ENCODE measurements around the gene MIPOL1.
"Not testable (repeated sequence)": the region's sequence is repeated elsewhere in the genome, so short reads cannot be mapped to it uniquely, and the experiment has no call there.

Gene MIPOL1, protein sequence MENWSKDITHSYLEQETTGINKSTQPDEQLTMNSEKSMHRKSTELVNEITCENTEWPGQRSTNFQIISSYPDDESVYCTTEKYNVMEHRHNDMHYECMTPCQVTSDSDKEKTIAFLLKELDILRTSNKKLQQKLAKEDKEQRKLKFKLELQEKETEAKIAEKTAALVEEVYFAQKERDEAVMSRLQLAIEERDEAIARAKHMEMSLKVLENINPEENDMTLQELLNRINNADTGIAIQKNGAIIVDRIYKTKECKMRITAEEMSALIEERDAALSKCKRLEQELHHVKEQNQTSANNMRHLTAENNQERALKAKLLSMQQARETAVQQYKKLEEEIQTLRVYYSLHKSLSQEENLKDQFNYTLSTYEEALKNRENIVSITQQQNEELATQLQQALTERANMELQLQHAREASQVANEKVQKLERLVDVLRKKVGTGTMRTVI

DNA sequence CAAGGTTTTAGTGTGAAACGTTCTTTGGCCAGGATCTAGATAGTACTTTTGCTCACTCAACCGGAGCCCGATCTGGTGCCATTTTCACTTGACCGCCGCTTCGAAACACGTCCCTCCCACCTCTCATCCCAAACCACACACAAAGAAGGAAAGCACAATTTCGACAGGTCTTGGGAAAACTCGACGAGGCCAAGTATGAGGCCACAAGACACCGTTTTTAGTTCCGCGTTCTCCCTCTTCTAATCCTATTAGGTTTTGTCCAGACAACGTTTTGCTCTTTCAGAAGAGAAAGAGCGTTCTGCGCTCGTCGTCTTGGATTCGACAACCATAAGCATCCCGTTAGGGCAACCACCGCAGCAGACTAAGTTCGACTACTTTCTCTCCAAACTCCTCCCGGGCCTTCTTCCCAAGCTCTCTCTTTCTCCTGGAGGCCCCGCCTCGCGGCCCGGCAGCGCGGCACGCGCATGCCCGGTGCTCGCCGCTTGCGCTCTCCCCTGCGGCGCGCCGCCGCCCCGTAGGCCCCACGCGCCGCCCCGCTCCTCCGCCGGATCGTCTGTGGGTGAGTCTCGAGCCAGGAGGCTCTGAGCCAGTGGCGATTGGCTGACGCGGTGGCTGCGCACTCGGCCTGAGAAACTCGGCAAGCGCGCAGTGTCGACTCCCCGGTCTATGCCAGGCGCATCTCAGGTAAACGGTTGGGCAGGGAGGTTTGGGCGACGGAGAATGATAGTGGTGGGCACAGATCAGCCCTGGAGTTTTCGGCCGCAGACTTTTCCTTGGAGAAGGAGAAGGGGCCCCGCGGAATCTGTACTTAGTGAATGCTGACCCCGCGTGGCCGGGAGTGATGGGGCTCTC lies at the start of gene MIPOL1:
MIPOL1 (plus strand) TSS at position 517 of the 852 bp plus-strand sequence. CDS start 49,952 bp downstream, outside the sequence.
- DNase-seq (ENCODE audit: low read depth in 2 of 2) = peak in 1 of 2 donors; percentile 11

DNA sequence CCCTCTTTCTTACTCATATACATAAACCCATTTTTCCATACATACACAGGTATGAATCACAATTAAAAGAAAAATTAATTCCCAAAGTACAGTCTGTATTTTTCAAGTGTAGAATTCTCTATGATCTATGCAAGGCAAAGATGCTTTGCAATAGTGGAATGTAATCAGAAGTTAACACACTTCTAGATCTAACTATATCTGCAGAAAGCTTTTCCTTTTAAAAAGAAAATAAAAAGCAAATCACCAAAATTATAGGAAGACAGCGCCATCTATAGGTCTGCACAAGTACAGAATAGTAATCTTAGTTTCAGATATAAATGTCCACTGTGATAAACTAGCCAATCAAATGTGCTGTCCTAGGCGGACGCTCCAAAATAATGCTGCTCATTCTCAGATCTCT lies 47.3 kb upstream of the MIPOL1 start:
- DNase-seq (ENCODE audit: low read depth in 2 of 2) = no peak

DNA sequence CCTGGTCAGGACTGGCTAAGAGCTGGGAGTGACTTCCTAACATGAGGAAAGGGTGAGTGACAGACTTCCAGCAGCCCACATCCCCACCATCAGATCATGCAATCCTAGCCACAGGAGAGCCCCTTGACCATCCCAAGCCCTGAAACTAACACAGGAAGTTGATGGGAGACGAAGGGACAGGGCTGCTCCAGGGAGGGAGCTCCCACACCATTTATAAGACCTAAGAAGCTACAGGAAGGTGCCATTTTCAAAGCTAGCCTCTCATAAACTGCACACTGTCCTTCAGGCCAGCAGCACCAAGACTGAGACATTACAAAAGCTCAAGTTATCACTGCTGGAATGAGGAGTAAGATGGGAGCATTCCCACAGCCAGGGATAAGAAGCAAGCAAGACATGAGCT lies 44.7 kb upstream of the MIPOL1 start:
- no peak for DNase-seq (ENCODE audit: low read depth in 2 of 2)

DNA sequence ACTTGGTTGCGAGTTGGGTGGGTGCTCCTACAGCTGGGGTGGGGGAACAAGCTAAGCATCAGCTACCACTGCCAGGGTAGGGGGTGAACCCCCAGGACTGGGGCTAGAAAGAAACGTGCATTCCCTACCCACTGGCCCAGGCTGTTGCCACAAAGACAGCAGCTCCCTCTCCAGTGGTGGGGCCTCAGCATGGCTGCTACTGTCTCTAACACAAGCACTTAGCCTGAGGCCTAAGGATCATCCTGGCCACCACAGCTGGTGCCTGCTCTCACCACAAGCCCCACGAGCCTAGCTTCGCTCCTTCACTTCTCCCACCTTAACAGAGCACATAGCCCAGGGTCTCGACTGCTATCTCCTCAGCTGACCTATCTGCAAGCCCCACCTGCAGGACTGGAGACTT lies 44.3 kb upstream of the MIPOL1 start:
- DNase-seq (ENCODE audit: low read depth in 2 of 2) = no peak

DNA sequence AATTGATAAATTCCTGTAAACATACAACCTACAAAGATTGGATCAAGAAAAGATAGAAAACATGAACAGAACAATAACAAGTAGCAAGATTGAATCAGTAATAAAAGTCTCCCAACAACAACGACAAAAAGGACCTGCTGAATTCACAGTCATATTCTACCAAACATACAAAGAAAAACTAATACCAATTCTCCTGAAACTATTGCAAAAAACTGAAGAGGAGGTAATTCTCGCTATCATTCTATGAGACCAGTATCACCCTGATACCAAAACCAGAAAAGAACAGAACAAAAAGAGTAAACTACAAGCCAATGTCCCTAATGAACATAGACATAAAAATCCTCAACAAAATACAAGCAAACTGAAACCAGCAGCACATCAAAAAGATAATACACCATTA lies 39.8 kb upstream of the MIPOL1 start:
- no peak for DNase-seq (ENCODE audit: low read depth in 2 of 2)

DNA sequence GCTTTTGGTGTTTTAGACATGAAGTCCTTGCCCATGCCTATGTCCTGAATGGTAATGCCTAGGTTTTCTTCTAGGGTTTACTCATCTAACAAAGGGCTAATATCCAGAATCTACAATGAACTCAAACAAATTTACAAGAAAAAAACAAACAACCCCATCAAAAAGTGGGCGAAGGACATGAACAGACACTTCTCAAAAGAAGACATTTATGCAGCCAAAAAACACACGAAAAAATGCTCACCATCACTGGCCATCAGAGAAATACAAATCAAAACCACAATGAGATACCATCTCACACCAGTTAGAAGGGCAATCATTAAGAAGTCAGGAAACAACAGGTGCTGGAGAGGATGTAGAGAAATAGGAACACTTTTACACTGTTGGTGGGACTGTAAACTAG lies 35.4 kb upstream of the MIPOL1 start:
- DNase-seq (ENCODE audit: low read depth in 2 of 2) = not testable (repeated sequence)

DNA sequence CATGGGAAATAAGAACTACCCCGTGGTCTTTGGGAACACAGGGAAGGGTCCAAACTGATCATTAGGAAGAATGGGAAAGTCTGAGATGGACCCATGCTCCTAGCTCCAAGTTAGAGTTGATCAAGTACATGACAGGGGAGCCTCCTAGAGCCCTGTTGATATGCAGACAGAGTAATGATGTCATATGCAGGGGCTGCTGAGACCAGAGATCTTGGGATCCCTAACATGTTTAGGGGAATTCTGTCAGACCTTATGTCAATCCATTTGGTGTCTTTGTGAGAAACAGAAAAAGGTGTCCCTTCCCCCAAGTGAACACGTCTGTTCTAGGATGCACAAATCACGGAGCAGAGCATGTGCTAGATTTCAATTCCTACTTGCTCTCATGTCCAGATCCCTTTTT lies 31.9 kb upstream of the MIPOL1 start:
- DNase-seq (ENCODE audit: low read depth in 2 of 2) = no peak

DNA sequence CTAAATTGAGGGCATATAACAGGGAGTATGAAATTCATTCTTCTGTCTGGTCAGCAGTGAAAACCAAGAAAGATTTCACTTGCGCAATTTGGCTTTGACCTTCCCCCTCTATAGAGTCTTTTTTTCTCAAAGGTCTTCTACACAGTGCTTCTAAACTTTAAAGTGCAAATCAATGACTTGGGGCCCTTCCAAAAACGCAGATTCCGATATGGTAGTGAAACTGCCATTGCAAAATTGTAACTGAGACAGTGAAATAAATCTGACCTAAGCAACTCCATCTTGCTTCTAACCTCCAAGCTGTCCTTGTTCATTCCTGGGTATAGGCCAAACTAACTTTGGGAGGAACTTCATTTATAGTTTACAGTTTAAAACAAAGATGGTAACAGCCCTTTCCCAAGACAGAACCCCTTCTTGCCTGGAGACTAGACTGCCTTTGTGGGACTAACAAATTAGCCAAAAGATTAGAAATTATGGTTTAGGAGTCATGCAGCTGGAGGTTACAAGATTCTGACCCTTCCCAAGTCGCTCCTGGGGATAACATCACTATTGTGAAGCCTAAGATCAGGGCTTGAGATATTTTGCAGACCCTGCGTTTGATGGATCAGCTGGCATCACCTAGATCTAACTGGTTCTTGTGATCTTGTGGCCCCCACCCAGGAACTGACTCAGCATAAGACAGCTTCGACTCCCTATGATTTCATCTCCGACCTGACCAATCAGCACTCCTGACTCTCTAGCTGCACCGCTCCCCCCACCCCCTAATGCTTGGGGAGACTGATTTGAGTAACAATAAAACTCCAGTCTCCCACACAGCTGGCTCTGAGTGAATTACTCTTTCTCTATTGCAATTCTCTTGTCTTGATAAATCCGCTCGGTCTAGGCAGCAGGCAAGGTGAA lies 30.3 kb upstream of the MIPOL1 start:
- no peak for DNase-seq (ENCODE audit: low read depth in 2 of 2)

DNA sequence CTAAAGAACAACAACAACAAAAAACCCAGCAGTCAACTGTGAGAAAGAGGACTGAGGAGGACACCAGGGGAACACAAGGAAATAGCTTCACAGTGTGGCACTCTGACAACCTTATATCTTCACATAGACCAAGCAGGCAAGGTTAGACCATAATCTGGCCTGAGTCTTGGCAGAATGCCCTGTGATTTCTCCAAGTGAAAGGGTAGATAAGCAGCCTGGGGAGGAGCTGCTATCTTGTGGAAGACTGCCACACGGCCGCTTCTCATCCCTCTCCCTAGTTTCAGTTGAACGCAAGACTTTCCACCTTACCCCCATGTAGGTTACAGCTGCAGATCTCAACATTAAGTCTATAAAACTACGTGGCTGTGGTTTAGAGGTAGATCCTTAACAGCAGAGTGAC lies 29.0 kb upstream of the MIPOL1 start:
- DNase-seq (ENCODE audit: low read depth in 2 of 2) = no peak

DNA sequence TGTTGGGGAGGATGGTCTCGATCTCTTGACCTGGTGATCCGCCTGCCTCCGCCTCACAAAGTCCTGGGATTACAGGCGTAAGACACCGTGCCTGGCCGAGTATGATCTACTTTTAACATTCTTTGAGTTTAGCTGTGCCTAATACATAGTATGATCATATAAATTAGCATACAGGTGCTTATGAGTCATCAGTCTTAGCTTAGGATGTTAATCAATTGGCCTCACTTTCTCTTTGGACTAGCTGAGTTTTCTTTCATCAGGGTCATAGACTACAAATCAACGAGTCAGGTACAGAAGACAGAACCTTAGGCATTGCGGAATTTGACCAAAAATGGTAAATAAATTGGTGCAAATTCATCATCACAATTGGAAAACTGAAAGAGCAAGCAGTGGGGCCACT lies 27.5 kb upstream of the MIPOL1 start:
- no peak for DNase-seq (ENCODE audit: low read depth in 2 of 2)

DNA sequence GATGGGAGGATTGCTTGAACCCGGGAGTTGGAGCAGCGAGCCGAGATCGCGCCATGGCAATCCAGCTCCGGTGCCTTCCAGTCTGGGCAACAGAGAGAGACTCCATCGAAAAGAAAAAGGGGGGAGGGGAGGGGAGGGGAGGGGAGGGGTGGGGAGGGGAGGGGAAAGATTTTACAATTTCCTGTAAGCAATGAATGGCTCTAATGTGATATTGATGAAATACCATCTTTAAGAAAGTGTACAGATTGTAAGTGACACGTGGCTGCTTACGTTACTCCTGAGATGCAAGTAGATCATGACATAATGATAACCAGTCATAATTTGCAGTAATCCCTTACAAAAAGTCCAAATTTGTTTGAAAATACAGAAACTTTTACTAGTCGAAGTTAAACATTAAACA lies 26.7 kb upstream of the MIPOL1 start:
- DNase-seq (ENCODE audit: low read depth in 2 of 2) = no peak

DNA sequence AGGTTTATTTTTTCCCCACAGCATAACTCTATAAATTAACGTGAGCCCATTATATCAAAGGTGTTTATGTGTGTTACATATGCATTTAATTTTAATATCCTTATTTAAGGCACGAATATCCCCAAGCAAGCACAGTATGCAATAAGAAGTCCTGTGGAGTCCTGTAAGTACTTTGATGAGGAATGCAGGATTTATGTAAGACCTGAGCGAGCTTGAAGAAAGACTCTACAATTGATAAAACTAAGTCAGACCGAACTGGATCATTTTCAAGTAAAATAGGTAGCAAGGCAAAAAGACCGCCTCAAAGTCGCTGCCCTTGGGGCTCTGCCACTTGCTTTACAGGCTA lies 26.1 kb upstream of the MIPOL1 start:
- no peak for DNase-seq (ENCODE audit: low read depth in 2 of 2)

DNA sequence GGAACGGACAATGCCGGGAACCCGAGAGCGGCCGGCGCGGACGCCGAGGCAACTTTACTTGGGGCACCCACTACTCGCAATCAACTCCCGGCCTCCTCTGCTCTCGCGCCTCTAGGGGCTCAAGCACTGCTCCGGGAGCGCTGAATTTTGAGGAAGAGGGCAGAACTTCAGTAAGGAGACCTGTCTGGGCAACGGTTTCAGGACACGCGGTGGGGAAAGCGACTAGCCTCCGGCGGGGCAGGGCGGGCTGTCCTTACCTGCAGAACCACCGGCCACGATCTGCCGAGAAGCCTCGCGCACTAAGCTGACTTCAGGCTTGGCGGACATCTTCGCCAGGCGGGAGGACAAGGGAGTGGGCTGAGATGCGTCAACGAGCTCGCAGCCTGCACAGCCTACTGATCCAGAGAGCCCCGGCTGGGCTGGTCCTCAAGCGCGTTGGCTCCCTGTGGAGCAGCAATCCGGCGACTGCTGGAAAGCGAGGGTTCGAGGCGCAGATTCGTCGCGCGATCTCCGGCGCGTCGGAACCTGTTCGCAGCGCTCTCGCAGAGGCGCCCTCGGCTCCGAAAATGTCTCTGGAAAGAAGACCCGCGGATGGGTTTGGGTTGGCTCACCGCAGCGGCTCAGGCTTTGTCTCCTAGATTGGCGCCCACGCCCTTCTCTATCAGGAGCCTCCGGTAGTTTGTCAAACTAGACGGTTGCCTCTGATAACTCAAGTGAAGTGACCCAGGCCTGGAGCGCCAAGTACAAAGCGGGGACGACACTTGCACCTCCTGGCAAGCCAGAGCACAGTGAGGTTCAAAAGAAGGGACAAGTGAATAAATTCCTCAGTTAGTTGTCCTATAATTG lies 25.5 kb upstream of the MIPOL1 start, which contains the start of gene SLC25A21:
SLC25A21 (minus strand) TSS at position 583 of the 846 bp plus-strand sequence.
- DNase-seq (ENCODE audit: low read depth in 2 of 2) = no peak

DNA sequence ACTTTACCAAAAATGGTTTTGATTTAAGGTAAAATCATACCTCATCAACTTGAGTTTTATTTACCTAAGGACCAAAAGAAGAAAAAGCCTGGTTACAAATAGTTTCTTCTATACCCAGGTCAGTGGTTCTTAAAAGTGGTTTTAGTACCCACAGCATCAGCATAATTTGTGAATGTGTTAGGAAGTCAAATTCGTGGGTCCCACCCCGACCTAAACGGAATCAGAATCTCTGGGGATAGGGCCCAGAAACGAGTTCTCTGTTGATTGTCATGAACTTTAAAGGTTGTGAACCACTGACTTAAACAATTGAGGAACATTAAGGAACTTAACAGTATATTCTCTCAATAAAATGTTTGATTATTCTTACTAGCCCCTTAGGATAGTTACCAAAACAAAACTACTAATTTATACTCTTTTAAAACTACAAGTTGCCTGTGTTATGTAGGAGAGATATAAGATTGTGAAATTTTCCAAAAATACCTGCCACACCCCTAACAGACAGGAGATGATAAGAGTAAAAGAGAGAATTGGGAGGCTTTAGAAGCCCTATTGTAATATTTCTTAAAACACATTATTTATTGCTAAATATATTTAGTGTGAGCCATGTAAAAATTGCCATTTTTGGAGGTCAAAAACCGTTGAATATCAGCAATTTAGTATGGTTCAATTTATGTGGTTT lies 24.7 kb upstream of the MIPOL1 start:
- DNase-seq (ENCODE audit: low read depth in 2 of 2) = no peak

DNA sequence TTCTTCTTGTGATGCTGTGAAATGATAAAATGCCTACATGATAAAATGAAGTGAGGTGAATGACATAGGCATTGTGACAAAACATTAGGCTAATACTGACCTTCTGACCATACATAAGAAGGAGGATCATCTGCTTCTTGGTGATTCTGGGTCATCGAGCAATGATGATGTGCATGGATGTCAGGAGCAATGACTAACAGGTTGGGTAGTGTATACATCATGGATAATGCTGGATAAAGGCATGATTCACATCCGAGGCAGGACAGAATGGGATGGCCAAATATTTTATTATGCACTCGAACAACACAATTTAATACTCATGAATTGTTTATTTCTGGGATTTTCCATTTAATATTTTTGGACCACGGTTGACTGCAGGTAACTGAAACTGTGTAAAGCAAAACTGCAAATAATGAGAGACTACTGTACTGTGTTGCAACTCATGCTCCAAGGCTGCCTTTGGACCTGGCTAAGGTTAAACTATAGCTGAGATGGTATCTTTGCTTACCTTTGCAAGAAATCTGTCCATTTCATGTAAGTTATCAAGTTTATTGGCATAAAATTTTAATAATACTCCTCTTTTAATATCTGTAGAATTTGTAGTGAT lies 17.7 kb upstream of the MIPOL1 start:
- DNase-seq (ENCODE audit: low read depth in 2 of 2) = no peak

DNA sequence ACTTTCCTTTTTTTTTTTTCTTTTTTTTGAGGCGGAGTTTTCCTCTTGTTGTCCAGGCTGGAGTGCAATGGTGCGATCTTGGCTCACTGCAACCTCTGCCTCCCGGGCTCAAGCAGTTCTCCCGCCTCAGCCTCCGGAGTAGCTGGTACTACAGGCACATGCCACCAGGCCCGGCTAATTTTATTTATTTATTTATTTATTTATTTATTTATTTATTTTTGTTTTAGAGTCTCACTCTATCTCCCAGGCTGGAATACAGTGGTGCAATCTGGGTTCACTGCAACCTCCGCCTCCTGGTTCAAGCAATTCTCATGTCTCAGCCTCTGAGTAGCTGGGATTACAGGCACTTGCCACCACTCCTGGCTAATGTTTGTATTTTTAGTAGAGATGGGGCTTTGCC lies 16.9 kb upstream of the MIPOL1 start:
- not testable (repeated sequence) for DNase-seq (ENCODE audit: low read depth in 2 of 2)

DNA sequence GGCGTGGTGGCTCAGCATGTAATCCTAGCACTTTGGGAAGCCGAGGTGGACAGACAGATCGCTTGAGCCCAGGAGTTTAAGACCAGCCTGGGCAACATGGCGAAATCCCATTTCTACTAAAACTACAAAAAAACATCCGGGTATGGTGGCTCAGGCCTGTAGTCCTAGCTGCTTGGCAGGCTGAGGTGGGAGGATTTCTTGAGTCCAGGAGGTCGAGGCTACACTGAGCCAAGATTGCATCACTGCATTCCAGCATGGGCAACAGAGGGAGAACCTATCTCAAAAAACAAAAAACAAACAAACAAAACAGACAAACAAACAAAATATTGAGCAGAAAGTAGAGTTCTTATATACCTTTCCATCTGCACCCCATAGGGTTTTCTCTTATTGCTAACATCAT lies 16.3 kb upstream of the MIPOL1 start:
- no peak for DNase-seq (ENCODE audit: low read depth in 2 of 2)

DNA sequence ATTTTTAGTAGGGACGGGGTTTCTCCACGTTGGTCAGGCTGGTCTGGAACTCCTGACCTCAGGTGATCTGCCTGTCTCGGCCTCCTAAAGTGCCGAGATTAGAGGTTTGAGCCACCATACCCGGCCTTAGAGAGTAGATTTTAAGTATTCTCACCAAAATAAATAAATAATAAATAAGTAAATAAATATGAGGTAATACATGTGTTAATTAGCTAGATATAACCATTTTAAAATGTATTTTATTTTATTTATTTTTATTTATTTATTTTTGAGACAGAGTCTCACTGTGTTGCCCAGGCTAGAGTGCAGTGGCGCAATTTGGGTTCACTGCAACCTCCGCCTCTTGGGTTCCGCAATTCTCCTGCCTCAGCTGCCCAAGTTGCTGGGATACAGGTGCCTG lies 13.2 kb upstream of the MIPOL1 start:
- DNase-seq (ENCODE audit: low read depth in 2 of 2) = not testable (repeated sequence)

DNA sequence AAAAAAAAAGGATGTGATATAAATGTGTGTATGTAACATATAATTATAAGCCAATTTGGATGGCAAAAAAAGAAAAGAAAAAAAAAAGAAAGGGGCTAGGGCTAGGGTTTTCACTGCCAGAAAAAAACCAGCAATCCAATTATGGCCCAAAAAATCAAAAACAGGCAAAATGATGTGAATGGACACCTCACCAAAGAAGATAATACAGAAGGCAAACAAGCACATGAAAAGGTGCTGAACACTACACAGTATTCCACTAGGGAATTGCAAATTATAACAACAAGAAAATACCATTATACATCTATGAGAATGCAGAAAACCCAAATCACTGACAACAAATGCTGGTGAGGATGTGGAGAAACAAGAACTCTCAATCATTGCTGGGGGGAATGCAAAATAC lies 12.1 kb upstream of the MIPOL1 start:
- no peak for DNase-seq (ENCODE audit: low read depth in 2 of 2)

DNA sequence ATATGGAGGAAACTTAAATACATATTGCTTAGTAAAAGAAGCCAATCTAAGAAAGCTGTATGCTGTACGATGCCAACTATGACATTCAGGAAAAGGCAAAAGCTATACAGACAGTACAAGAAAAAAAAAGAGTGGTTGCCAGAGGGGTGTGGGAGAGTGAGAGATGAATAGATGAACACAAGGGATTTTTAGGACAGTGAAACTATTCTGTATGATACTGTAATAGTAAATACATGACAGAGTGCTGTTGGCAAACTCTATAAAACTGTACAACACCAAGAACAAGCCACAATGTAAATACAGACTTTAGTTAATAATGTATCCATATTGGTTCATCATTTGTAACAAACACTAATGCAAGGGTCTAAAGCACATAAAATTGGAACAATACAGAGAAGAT lies 10.9 kb upstream of the MIPOL1 start:
- no peak for DNase-seq (ENCODE audit: low read depth in 2 of 2)

All from stimulated activated CD4-positive, alpha-beta T cell treated with anti-CD3 and anti-CD28 coated beads, Interleukin-1b, Interleukin-23, amount 100 ng/mL, for 4 hours (primary cell).